Measurements from ENCODE around the gene PPP3R1. TPM values are rescaled to one million over a fixed set of nuclear protein-coding genes. Genes with fewer than 3 reads are reported as not detected.
A peak's percentile ranks its signal among the peaks of the same experiment; 100 is the strongest.

PPP3R1 gene
- total and polyA plus RNA-seq, 9 of the 15 experiments (the other 6 are each of a cell fraction or from before 2014, with no cell fraction given) = 3.7 to 70.0 (median 24.8) TPM

DNA sequence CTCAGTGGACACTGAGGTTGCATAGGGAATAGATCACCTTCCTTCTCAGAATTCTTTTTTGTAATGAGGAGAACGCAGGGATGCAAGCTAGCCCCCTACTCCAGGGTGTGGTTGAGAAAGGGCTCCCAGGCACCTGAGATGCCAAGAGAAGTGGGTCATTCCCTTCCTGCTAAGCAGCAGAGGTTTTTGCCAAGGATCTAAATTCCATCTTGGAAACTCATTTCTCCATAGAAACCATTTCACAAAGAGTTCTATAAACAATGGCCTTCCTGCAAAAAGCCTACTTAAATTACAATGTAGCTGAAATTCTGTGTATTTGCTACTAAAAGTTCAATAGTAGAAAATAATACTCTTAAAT lies 3.7 kb upstream of the PPP3R1 start (continued):
- TF ChIP-seq, protein P1, sequence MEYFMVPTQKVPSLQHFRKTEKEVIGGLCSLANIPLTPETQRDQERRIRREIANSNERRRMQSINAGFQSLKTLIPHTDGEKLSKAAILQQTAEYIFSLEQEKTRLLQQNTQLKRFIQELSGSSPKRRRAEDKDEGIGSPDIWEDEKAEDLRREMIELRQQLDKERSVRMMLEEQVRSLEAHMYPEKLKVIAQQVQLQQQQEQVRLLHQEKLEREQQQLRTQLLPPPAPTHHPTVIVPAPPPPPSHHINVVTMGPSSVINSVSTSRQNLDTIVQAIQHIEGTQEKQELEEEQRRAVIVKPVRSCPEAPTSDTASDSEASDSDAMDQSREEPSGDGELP (CRISPR knock-in tag; IDR thresholded peaks at IDR 0.05; ENCODE audit: borderline replicate concordance) = no peak
- TF ChIP-seq FOXA3 (CRISPR knock-in tag; conservative IDR thresholded peaks at IDR 0.05 in 1 of 2, IDR thresholded peaks at IDR 0.05 in 1 of 2) (no peak), ZNF79 (CRISPR knock-in tag; IDR thresholded peaks at IDR 0.05; ENCODE audit: low read depth) (no peak), NCOA4 (IDR thresholded peaks at IDR 0.05; ENCODE audit: partially characterized antibody) (no peak)

DNA sequence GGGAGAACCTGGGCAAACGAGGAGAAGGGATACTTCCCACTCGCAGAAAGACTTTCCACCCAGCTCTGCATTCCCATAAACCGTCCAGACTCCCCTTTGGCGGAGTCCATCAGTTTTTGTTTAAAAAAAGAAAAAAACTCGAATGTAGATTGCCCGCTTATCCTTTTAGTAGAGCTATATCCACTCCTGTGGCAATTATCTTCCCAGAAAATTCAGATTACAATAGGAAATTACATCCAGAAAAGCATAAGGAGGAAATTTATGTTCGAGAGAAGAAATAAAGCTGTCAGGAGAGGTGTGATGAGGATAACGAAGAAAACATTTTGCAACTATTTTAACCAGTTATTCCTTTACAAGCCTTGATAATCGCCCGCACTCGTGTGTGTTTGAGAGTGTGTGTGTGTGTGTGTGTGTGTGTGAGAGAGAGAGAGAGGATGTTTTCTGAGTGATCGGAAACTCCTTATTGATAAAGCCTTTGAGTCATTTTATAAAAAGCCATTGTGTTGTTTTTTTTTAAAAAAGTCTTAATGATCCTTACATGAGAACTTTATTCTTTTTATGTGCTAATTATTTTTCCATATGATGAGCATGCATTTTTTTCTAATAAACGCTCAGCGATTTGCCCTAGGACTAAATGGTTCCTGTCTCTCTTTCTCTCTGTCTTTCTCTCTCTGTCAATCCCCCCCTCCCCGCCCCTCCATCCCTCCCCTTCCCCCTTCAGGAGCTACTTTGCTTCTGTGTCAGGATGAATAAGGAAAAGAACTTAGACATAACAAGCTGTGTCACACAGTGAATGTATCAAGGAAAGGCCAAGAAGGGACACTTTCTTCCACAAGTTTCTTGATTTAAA lies 1.1 kb upstream of the PPP3R1 start:
- peak overlapping the region; percentile 93 for H3K27ac ChIP-seq (ENCODE audit: extremely low read depth, low read depth, low read length)
- peak overlapping the region; percentile 84 for H2AFZ ChIP-seq (ENCODE audit: low read depth, low read length)
- in situ Hi-C loops (cut with MboI) (no loop called here), intact Hi-C loops (cut with micrococcal nuclease) (loop anchor here (5.0 kb wide), 1 partner anchor 104 kb away; no protein-coding TSS in a partner anchor)
- ChIA-PET CTCF (ENCODE audit: low intra/inter-chr PET ratio) (no interaction called here), POLR2A (interaction anchor here (0.6 to 1.5 kb wide), 4 partner anchors 10 to 933 kb away, joined by 3 to 4 read pairs (median 3); no protein-coding TSS in a partner anchor)
- peaks cover 60% of the 10 kb centered on the region for H3K79me2 ChIP-seq (ENCODE audit: control insufficient read depth, insufficient read depth, low read length)
- peak overlapping the region; percentile 75 for H3K4me3 ChIP-seq
- peaks cover 4 to 28% of the 10 kb centered on the region in 2 experiments; a peak in 4 of 5 replicates for H3K4me1 ChIP-seq (replicated peaks in 1 of 2; ENCODE audit: control insufficient read depth in 2 of 2, insufficient read depth in 2 of 2, low read length in 2 of 2)
- peaks cover 20% of the 10 kb centered on the region; the same call in 1 of the 2 replicates for H4K20me1 ChIP-seq (replicated peaks; ENCODE audit: control insufficient read depth, insufficient read depth, low read length)
- H3K9me1 ChIP-seq (ENCODE audit: control insufficient read depth, insufficient read depth, low read length) = no peaks in the 10 kb centered on the region
- H3K4me2 ChIP-seq (ENCODE audit: insufficient read depth, low read length) = peak overlapping the region; percentile 93
- H3K27me3 ChIP-seq (ENCODE audit: control insufficient read depth in 2 of 2, insufficient read depth in 2 of 2, low read length in 2 of 2) = no peaks in the 10 kb centered on the region
- no peaks in the 10 kb centered on the region for H3K9me3 ChIP-seq (replicated peaks; ENCODE audit: control insufficient read depth, insufficient read depth, low read depth, low read length)
- H3K36me3 ChIP-seq (ENCODE audit: control insufficient read depth, insufficient read depth, low read length) = peaks cover 18% of the 10 kb centered on the region
- peak in 2 of 4 experiments; percentile 47 to 57 for DNase-seq (ENCODE audit: extremely low read depth in 1 of 4, low spot score in 3 of 4)
- no peak; the same call in 2 of the 3 replicates for ATAC-seq
- peak overlapping the region; percentile 88 to 99 for H3K9ac ChIP-seq (ENCODE audit: insufficient read depth in 1 of 2, low read depth in 2 of 2, low read length in 2 of 2)
- no TSS peak for BruUV-seq (replicated peaks)
- no peak for FAIRE-seq
- under 1% methylated on average over 12 of the region's 15 CpGs for WGBS (ENCODE audit: insufficient coverage, low coverage, missing lambda C conversion rate)
- TF ChIP-seq MYBL2 (IDR thresholded peaks at IDR 0.05; ENCODE audit: low read depth) (no peak), MYBL2 (CRISPR knock-in tag; IDR thresholded peaks at IDR 0.05; ENCODE audit: borderline replicate concordance) (no peak), VEZF1 (CRISPR knock-in tag; IDR thresholded peaks at IDR 0.05) (peak; percentile 16; the same call in 1 of the 2 replicates), LEF1 (IDR thresholded peaks at IDR 0.05) (no peak), FOSL1 (tag; conservative IDR thresholded peaks at IDR 0.05) (0 out of 2 replicates have a peak, but pooled peaks have one; percentile 23), RUNX1 (IDR thresholded peaks at IDR 0.05; ENCODE audit: low read depth) (no peak), HDAC1 (IDR thresholded peaks at IDR 0.05) (peak in 1 of 2 experiments; percentile 32; a peak in 1 of 4 replicates), ZNF57 (CRISPR knock-in tag; IDR thresholded peaks at IDR 0.05) (no peak), NFRKB (IDR thresholded peaks at IDR 0.05; ENCODE audit: low read depth) (peak; percentile 39; the same call in 1 of the 2 replicates), MYC (IDR thresholded peaks at IDR 0.05; ENCODE audit: low read depth, low read length) (peak; percentile 33), MYC (CRISPR knock-in tag; IDR thresholded peaks at IDR 0.05; ENCODE audit: borderline replicate concordance, low read depth) (no peak), MTA2 (IDR thresholded peaks at IDR 0.05; ENCODE audit: low read depth) (0 out of 2 replicates have a peak, but pooled peaks have one; percentile 13), CREM (IDR thresholded peaks at IDR 0.05; ENCODE audit: low read depth) (no peak), DPF2 (IDR thresholded peaks at IDR 0.05) (peak; percentile 61), SMARCE1 (IDR thresholded peaks at IDR 0.05) (0 out of 2 replicates have a peak, but pooled peaks have one; percentile 11)

All from K562 (cell line).